ENCODE results near the gene KRT16.
"Not testable (repeated sequence)": the region's sequence is repeated elsewhere in the genome, so short reads cannot be mapped to it uniquely, and the experiment has no call there.

Gene KRT16

GRCh38 chr17:41617136-41617535 is 4.6 kb upstream of the KRT16 start:
- no peak for DNase-seq
- H3K4me1 Mint-ChIP-seq = no peaks in the 10 kb centered on the region
- no peak for ATAC-seq
- H3K36me3 Mint-ChIP-seq (ENCODE audit: low read depth) = no peaks in the 10 kb centered on the region
- H3K27me3 Mint-ChIP-seq = peaks cover 5% of the 10 kb centered on the region
- no peaks in the 10 kb centered on the region for H3K9me3 Mint-ChIP-seq
- H3K4me3 Mint-ChIP-seq = no peak overlapping the region
- H3K27ac Mint-ChIP-seq = no peak overlapping the region

- H3K27ac Mint-ChIP-seq; H3K27me3 Mint-ChIP-seq; H3K4me3 Mint-ChIP-seq; H3K9me3 Mint-ChIP-seq; H3K4me1 Mint-ChIP-seq; ATAC-seq; DNase-seq; H3K36me3 Mint-ChIP-seq (ENCODE audit: low read depth): not testable (repeated sequence)
These were observed 3.9 kb upstream of the KRT16 start for GRCh38 chr17:41616486-41616885.

- no peaks in the 10 kb centered on the region for H3K36me3 Mint-ChIP-seq (ENCODE audit: low read depth)
- no peak overlapping the region for H3K4me3 Mint-ChIP-seq
- H3K4me1 Mint-ChIP-seq = no peaks in the 10 kb centered on the region
- no peak for DNase-seq
- ATAC-seq = no peak
- H3K9me3 Mint-ChIP-seq = no peaks in the 10 kb centered on the region
- H3K27ac Mint-ChIP-seq = no peak overlapping the region
- H3K27me3 Mint-ChIP-seq = peaks cover 9% of the 10 kb centered on the region
These were observed 2.9 kb upstream of the KRT16 start for GRCh38 chr17:41615454-41615853.

GRCh38 chr17:41614767-41615166 is 2.2 kb upstream of the KRT16 start:
- not testable (repeated sequence) for H3K27ac Mint-ChIP-seq; DNase-seq; H3K9me3 Mint-ChIP-seq; H3K4me1 Mint-ChIP-seq; ATAC-seq; H3K36me3 Mint-ChIP-seq (ENCODE audit: low read depth); H3K4me3 Mint-ChIP-seq
- H3K27me3 Mint-ChIP-seq = peaks cover 12% of the 10 kb centered on the region

- Mint-ChIP-seq H3K36me3 (ENCODE audit: low read depth) (no peaks in the 10 kb centered on the region), H3K4me3 (no peak overlapping the region), H3K4me1 (no peaks in the 10 kb centered on the region), H3K9me3 (no peaks in the 10 kb centered on the region), H3K27ac (no peak overlapping the region), H3K27me3 (peaks cover 14% of the 10 kb centered on the region)
- DNase-seq (no peak), ATAC-seq (no peak)
These were observed 1.5 kb upstream of the KRT16 start for GRCh38 chr17:41614098-41614497.

GRCh38 chr17:41613277-41614082 is 913 bp upstream of the KRT16 start:
- H3K27ac Mint-ChIP-seq = no peak overlapping the region

GRCh38 chr17:41610965-41611640 is 1.5 kb downstream of the KRT16 start:
- DNase-seq (no peak), ATAC-seq (no peak)
- H3K27ac Mint-ChIP-seq = no peak overlapping the region
- H3K4me1 Mint-ChIP-seq = no peaks in the 10 kb centered on the region
- H3K9me3 Mint-ChIP-seq = peaks cover 16% of the 10 kb centered on the region
- peaks cover 32% of the 10 kb centered on the region for H3K27me3 Mint-ChIP-seq
- no peak overlapping the region for H3K4me3 Mint-ChIP-seq
- H3K36me3 Mint-ChIP-seq (ENCODE audit: low read depth) = peaks cover 5% of the 10 kb centered on the region

More at GRCh38 chr17:41613277-41614082, 913 bp upstream of the KRT16 start:
- no peak for DNase-seq
- Mint-ChIP-seq H3K9me3 (no peaks in the 10 kb centered on the region), H3K27me3 (peaks cover 20% of the 10 kb centered on the region), H3K36me3 (ENCODE audit: low read depth) (no peaks in the 10 kb centered on the region), H3K4me3 (no peak overlapping the region), H3K4me1 (no peaks in the 10 kb centered on the region)
- ATAC-seq = no peak

GRCh38 chr17:41610061-41610517 is 2.5 kb downstream of the KRT16 start:
- H3K4me1 Mint-ChIP-seq; ATAC-seq; H3K27ac Mint-ChIP-seq; H3K4me3 Mint-ChIP-seq; H3K36me3 Mint-ChIP-seq (ENCODE audit: low read depth); DNase-seq: not testable (repeated sequence)
- Mint-ChIP-seq H3K9me3 (peaks cover 20% of the 10 kb centered on the region), H3K27me3 (peaks cover 33% of the 10 kb centered on the region)

- DNase-seq; H3K36me3 Mint-ChIP-seq (ENCODE audit: low read depth); H3K4me1 Mint-ChIP-seq; H3K27ac Mint-ChIP-seq; H3K4me3 Mint-ChIP-seq; ATAC-seq: not testable (repeated sequence)
- Mint-ChIP-seq H3K9me3 (peaks cover 20% of the 10 kb centered on the region), H3K27me3 (peaks cover 30% of the 10 kb centered on the region)
These were observed 5.6 kb downstream of the KRT16 start for GRCh38 chr17:41606930-41607329.

GRCh38 chr17:41602524-41602923 is 10.0 kb downstream of the KRT16 start:
- no peaks in the 10 kb centered on the region for H3K4me1 Mint-ChIP-seq
- H3K27me3 Mint-ChIP-seq = peaks cover 14% of the 10 kb centered on the region
- ATAC-seq (no peak), DNase-seq (no peak)
- peaks cover 5% of the 10 kb centered on the region for H3K36me3 Mint-ChIP-seq (ENCODE audit: low read depth)
- H3K9me3 Mint-ChIP-seq = peaks cover 15% of the 10 kb centered on the region
- no peak overlapping the region for H3K27ac Mint-ChIP-seq
- no peak overlapping the region for H3K4me3 Mint-ChIP-seq

- Mint-ChIP-seq H3K9me3 (no peaks in the 10 kb centered on the region), H3K27me3 (peaks cover 4% of the 10 kb centered on the region), H3K27ac (no peak overlapping the region), H3K4me1 (no peaks in the 10 kb centered on the region), H3K36me3 (ENCODE audit: low read depth) (no peaks in the 10 kb centered on the region), H3K4me3 (no peak overlapping the region)
- no peak for DNase-seq
- ATAC-seq = no peak
These were observed 12.2 kb downstream of the KRT16 start for GRCh38 chr17:41600318-41600717.

- DNase-seq (no peak), ATAC-seq (no peak)
- Mint-ChIP-seq H3K4me3 (no peak overlapping the region), H3K4me1 (no peaks in the 10 kb centered on the region), H3K9me3 (no peaks in the 10 kb centered on the region), H3K27ac (no peak overlapping the region), H3K27me3 (peaks cover 6% of the 10 kb centered on the region), H3K36me3 (ENCODE audit: low read depth) (no peaks in the 10 kb centered on the region)
These were observed 12.9 kb downstream of the KRT16 start for GRCh38 chr17:41599680-41600079.

GRCh38 chr17:41595585-41595984 is 17.0 kb downstream of the KRT16 start:
- H3K27ac Mint-ChIP-seq = no peak overlapping the region
- H3K9me3 Mint-ChIP-seq = no peaks in the 10 kb centered on the region
- ATAC-seq (no peak), DNase-seq (no peak)
- H3K4me3 Mint-ChIP-seq = no peak overlapping the region
- no peaks in the 10 kb centered on the region for H3K36me3 Mint-ChIP-seq (ENCODE audit: low read depth)
- H3K4me1 Mint-ChIP-seq = no peaks in the 10 kb centered on the region
- peaks cover 14% of the 10 kb centered on the region for H3K27me3 Mint-ChIP-seq

- Mint-ChIP-seq H3K4me1 (no peaks in the 10 kb centered on the region), H3K27ac (no peak overlapping the region), H3K4me3 (no peak overlapping the region), H3K9me3 (no peaks in the 10 kb centered on the region), H3K27me3 (peaks cover 17% of the 10 kb centered on the region), H3K36me3 (ENCODE audit: low read depth) (no peaks in the 10 kb centered on the region)
- ATAC-seq (no peak), DNase-seq (no peak)
These were observed 18.1 kb downstream of the KRT16 start for GRCh38 chr17:41594363-41594915.

All from activated naive CD8-positive, alpha-beta T cell treated with anti-CD3 and anti-CD28 coated beads, Interleukin-2, amount 50 U/mL, for 24 hours (primary cell).